Ascending aorta (tissue), 2 donors: ENCODE measurements around the gene OVOL1. TPM values are rescaled to one million over a fixed set of nuclear protein-coding genes. Genes with fewer than 3 reads are reported as not detected.
"Not testable (repeated sequence)": the region's sequence is repeated elsewhere in the genome, so short reads cannot be mapped to it uniquely, and the experiment has no call there.

ENCODE experiments used
- DNase-seq, 2 donors: peaks; one replicate each; pipeline ENCODE4 v3.0.0-alpha.2; 2019; ENCODE audit warnings: low spot score in 2 of 2
- H3K27ac ChIP-seq, 2 donors: fragments of 200-600 bp; sonication (generic); one replicate each; pipeline ENCODE4 v1.5.1; 2016 to 2017; ENCODE audit warnings: mild to moderate bottlenecking in 1 of 2
- H3K27me3 ChIP-seq: fragments of 200-600 bp; sonication (generic); one replicate; pipeline ENCODE4 v1.5.1; 2017
- H3K36me3 ChIP-seq, 2 donors: fragments of 200-600 bp; sonication (generic); one replicate each; pipeline ENCODE4 v1.5.1; 2016
- H3K4me1 ChIP-seq, 2 donors: fragments of 200-600 bp; sonication (generic); one replicate each; pipeline ENCODE4 v1.5.1; 2016 to 2017; ENCODE audit warnings: mild to moderate bottlenecking in 1 of 2
- H3K4me3 ChIP-seq, 2 donors: fragments of 200-600 bp; sonication (generic); one replicate each; pipeline ENCODE4 v1.5.1; 2016 to 2017; ENCODE audit warnings: mild to moderate bottlenecking in 1 of 2
- H3K9me3 ChIP-seq, 2 donors: fragments of 200-600 bp; sonication (generic); one replicate each; pipeline ENCODE4 v1.5.1; 2016
- intact Hi-C: fragments of 100-400 bp; cut with DNase I; formaldehyde crosslinking; loops from one replicate; pipeline ENCODE4 v1.15.1; 2023
- total RNA-seq: library from RNA; depleted of rRNA; stranded (reverse); fragments of >200 nt; gene quantifications from one replicate; pipeline ENCODE4 v1.1.0, GENCODE V29; 2016
- TF ChIP-seq, protein P1 (sequence below), 3 experiments: fragments of 200-600 bp in 2 of 3; fragments of 450-650 bp in 1 of 3; sonication (generic) in 2 of 3; IDR thresholded peaks; one replicate each; pipeline ENCODE4 v1.5.1; 2016 to 2019; ENCODE audit warnings: antibody characterized with exemption in 3 of 3, mild to moderate bottlenecking in 1 of 3, moderate library complexity in 1 of 3

Gene OVOL1
- total RNA-seq, 1 donor from 2014 or later = not detected

DNA sequence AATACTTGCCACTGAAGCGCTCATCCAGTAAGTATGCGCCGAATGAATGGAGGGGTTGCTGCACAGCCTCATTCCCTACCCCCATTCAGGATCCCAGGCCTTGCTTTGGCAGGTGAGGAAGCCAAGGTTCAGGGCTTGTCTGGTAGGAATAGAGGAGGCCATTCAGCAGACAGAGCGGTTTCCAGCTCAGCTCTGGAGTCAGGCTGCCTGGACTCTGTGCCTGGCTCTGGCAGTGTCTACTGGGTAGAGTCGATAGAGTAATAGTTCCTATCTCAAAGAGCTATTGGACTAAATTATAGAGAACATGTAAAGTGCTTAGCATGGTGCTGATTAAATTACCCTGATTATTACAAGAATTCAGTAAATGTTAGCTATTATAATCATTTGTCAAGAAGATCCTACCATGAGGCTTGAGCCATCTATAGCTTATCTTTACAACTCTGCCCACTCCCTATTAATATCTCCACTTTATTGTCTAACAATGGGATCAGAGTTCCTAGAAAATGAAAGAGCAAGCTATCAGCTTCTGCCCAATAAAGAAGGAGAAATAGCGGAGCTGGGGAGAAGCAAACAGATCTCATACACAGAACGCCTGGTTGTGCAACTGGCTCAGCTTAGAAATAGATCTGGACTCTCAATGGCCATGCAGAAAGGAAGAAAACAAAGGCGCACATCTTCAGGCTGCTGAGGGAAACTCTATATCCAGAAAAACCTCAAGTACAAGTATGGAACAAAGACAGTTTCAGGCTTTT lies 40.3 kb downstream of the OVOL1 start:
- H3K36me3 ChIP-seq = no peaks in the 10 kb centered on the region
- H3K9me3 ChIP-seq = no peaks in the 10 kb centered on the region
- H3K4me3 ChIP-seq = no peak overlapping the region
- TF ChIP-seq, protein P1, sequence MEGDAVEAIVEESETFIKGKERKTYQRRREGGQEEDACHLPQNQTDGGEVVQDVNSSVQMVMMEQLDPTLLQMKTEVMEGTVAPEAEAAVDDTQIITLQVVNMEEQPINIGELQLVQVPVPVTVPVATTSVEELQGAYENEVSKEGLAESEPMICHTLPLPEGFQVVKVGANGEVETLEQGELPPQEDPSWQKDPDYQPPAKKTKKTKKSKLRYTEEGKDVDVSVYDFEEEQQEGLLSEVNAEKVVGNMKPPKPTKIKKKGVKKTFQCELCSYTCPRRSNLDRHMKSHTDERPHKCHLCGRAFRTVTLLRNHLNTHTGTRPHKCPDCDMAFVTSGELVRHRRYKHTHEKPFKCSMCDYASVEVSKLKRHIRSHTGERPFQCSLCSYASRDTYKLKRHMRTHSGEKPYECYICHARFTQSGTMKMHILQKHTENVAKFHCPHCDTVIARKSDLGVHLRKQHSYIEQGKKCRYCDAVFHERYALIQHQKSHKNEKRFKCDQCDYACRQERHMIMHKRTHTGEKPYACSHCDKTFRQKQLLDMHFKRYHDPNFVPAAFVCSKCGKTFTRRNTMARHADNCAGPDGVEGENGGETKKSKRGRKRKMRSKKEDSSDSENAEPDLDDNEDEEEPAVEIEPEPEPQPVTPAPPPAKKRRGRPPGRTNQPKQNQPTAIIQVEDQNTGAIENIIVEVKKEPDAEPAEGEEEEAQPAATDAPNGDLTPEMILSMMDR (IDR thresholded peaks at IDR 0.05) = no peak
- DNase-seq = no peak
- no peaks in the 10 kb centered on the region for H3K27me3 ChIP-seq
- H3K27ac ChIP-seq = no peak overlapping the region
- no peaks in the 10 kb centered on the region for H3K4me1 ChIP-seq
- intact Hi-C loops = no loop called here

DNA sequence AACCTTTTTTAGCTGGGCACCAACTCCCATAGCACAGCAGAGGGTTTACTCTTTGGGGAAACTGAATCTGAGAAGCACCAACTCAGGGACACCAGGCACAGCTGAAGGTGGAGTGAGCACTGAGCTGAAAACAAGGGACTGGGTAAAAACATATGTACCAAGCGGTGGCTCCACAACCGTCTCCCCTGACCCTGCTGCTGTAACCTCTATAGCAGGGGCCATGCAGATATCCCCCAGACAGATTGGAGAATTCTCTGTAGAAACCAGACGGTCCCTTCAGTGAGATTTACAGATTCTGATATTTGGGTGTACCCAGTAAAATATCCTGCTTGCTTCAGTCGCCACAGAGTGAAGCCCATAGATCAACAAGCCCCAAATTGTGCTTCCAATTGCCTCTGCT lies 42.6 kb downstream of the OVOL1 start:
- no peak overlapping the region for H3K4me3 ChIP-seq
- no peaks in the 10 kb centered on the region for H3K9me3 ChIP-seq
- no peaks in the 10 kb centered on the region for H3K27me3 ChIP-seq
- H3K36me3 ChIP-seq = no peaks in the 10 kb centered on the region
- TF ChIP-seq, protein P1 (IDR thresholded peaks at IDR 0.05) = no peak
- H3K4me1 ChIP-seq = peaks cover 5 to 13% of the 10 kb centered on the region in 2 donors
- H3K27ac ChIP-seq = no peak overlapping the region
- intact Hi-C loops = no loop called here
- no peak for DNase-seq

DNA sequence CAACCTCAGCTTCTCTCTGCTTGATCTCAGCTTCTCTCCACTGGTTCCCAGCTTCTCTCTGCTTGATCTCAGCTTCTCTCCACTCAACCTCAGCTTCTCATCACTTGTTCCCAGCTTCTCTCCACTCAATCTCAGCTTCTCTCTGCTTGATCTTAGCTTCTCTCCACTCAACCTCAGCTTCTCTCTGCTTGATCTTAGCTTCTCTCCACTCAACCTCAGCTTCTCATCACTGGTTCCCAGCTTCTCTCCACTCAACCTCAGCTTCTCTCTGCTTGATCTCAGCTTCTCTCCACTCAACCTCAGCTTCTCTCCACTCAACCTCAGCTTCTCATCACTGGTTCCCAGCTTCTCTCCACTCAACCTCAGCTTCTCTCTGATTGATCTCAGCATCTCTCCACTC lies 45.4 kb downstream of the OVOL1 start:
- not testable (repeated sequence) for H3K4me3 ChIP-seq, DNase-seq, H3K27me3 ChIP-seq, H3K36me3 ChIP-seq, H3K9me3 ChIP-seq, H3K27ac ChIP-seq
- H3K4me1 ChIP-seq = peaks cover 5 to 14% of the 10 kb centered on the region in 2 donors
- intact Hi-C loops = loop anchor here (2.0 to 5.0 kb wide), 2 partner anchors 27 to 215 kb away; partner anchors contain the start of genes CFL1 and PCNX3

DNA sequence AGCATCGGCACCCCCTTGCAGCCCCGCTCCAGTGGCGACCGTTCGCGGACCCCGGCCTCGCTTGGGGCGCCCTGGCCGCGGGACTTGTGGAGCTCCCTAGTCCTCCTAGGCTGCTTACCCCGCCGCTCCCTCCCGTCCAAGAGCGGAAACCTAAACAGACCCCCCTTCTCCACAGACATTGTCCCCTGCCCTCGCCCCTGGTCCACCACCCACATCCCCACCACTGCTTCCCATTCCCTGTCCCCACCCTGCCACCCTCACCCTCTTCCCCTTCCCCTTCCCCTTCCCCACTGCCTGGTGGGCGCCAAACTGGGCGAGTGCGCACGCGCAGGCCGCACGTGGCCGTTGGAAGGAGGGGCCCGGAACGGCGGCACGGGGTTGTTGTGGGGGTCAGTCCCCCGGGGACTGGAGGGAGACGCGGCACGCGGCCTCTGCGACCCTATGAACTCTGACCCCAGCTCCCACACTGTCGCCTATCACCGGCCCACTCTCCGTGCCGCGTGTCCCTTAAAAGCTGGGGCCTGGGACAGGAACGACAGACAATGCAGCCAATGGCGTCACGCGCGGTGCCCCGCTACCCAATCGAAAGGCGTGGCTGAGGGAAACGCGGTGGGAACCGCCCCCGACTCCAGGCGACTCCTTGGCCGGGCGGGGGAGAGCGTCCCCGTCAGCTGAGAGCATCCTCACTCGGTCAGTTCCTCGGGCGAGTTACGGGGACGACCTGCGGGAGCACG lies 46.6 kb downstream of the OVOL1 start, which contains the start of gene SNX32:
TSS of gene SNX32 (plus strand) at position 667 of the 734 bp plus-strand sequence. CDS start 103 bp downstream, outside the sequence.
- H3K4me1 ChIP-seq = peaks cover 5 to 14% of the 10 kb centered on the region in 2 donors
- no peaks in the 10 kb centered on the region for H3K9me3 ChIP-seq
- TF ChIP-seq, protein P1 (IDR thresholded peaks at IDR 0.05) = no peak
- H3K36me3 ChIP-seq = no peaks in the 10 kb centered on the region
- H3K27ac ChIP-seq = no peak within 1 kb of the TSS
- H3K27me3 ChIP-seq = no peaks in the 10 kb centered on the region
- H3K4me3 ChIP-seq = peak within 1 kb of the TSS; percentile 70 to 74
- intact Hi-C loops = loop anchor here (1.0 to 5.0 kb wide), 3 partner anchors 15 to 216 kb away; partner anchors contain the start of genes CFL1 and PCNX3
- DNase-seq = peak; percentile 80 to 97

DNA sequence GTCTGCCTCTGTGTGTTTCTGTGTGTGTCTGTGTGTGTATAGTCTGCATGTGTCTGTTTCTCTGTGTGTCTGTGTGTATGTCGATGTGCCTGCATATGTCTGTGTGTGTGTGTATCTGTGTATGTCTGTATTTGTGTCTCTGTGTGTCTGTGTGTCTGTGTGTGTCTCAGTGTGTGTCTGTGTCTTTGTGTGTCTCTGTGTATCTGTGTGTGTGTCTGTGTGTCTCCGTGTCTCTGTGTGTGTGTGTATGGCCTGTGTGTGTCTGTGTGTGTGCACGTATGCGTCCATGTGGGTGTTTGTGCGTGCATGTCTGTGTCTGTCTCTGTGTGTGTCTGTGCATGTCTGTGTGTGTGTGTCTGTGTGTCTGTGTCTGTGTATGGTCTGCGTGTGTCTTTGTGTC lies 47.3 kb downstream of the OVOL1 start:
- no peaks in the 10 kb centered on the region for H3K36me3 ChIP-seq
- peaks cover 5 to 14% of the 10 kb centered on the region in 2 donors for H3K4me1 ChIP-seq
- intact Hi-C loops = loop anchor here (5.0 kb wide), 1 partner anchor 217 kb away; the partner anchor contains the start of gene PCNX3
- no peaks in the 10 kb centered on the region for H3K9me3 ChIP-seq
- DNase-seq = no peak
- peak overlapping the region; percentile 70 to 74 for H3K4me3 ChIP-seq
- TF ChIP-seq, protein P1 (IDR thresholded peaks at IDR 0.05) = no peak
- H3K27ac ChIP-seq = no peak overlapping the region
- H3K27me3 ChIP-seq = no peaks in the 10 kb centered on the region

DNA sequence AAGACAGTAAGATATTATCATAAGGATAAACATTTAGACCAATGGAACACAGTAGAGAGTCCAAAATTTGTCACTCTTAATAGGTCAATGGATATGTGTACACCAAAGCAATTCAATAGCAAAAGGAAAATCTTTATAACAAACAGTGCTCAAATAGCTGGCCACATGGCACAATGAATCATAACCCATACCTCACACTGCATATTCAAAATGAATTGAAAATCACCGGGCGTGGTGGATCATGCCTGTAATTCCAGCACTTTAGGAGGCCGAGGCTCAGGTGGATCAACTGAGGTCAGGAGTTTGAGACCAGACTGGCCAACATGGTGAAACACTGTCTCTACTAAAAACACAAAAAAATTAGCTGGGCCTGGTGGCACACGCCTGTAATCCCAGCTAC lies 55.3 kb downstream of the OVOL1 start:
- Histone ChIP-seq H3K4me3 (no peak overlapping the region), H3K9me3 (no peaks in the 10 kb centered on the region), H3K27ac (no peak overlapping the region), H3K36me3 (no peaks in the 10 kb centered on the region), H3K27me3 (no peaks in the 10 kb centered on the region), H3K4me1 (no peaks in the 10 kb centered on the region)
- intact Hi-C loops = no loop called here
- TF ChIP-seq, protein P1 (IDR thresholded peaks at IDR 0.05) = no peak
- DNase-seq = no peak
